Measurements from ENCODE around the gene SLC5A2.
A peak's percentile ranks its signal among the peaks of the same experiment; 100 is the strongest.

Gene SLC5A2

GRCh38 chr16:31487071-31487719 lies 4.3 kb downstream of the SLC5A2 start:
- Histone ChIP-seq H3K9me3 (ENCODE audit: control insufficient read depth, low read length) (no peaks in the 10 kb centered on the region), H2BK5ac (ENCODE audit: low read depth, low read length, poor library complexity, severe bottlenecking) (no peak overlapping the region), H3K23ac (ENCODE audit: low read length in 2 of 2) (no peak overlapping the region), H3K4me1 (ENCODE audit: control insufficient read depth, insufficient read depth, low read depth, low read length) (peaks cover 43% of the 10 kb centered on the region), H3K79me1 (replicated peaks; ENCODE audit: low read length, poor library complexity, severe bottlenecking) (no peaks in the 10 kb centered on the region), H3K27me3 (ENCODE audit: control insufficient read depth in 1 of 2, insufficient read depth in 1 of 2, low read length in 2 of 2) (peaks cover 0 to 61% of the 10 kb centered on the region in 2 experiments), H3K9ac (ENCODE audit: low read length) (peak overlapping the region; percentile 53), H3K18ac (ENCODE audit: low read depth in 1 of 2, low read length in 2 of 2) (peak overlapping the region; percentile 18 to 55), H2BK12ac (ENCODE audit: low read length in 2 of 2) (no peak overlapping the region), H3K14ac (ENCODE audit: low read length in 2 of 2) (no peak overlapping the region), H4K8ac (ENCODE audit: low read length) (peak overlapping the region; percentile 5), H2AFZ (ENCODE audit: low read depth, low read length) (no peak overlapping the region), H2BK120ac (ENCODE audit: low read depth, low read length) (no peak overlapping the region), H2AK5ac (ENCODE audit: low read length, severe bottlenecking) (no peak overlapping the region), H3K27ac (ENCODE audit: low read length, poor library complexity, severe bottlenecking) (no peak overlapping the region), H4K91ac (ENCODE audit: low read length) (no peak overlapping the region), H3K4ac (ENCODE audit: low read depth in 1 of 2, low read length in 2 of 2) (no peak overlapping the region), H2BK15ac (ENCODE audit: low read depth, poor library complexity, severe bottlenecking) (no peak overlapping the region), H3K4me3 (ENCODE audit: insufficient read depth in 1 of 2, low read depth in 1 of 2, low read length in 2 of 2) (peak overlapping the region; percentile 33 to 73), H3K36me3 (ENCODE audit: control insufficient read depth in 1 of 2, insufficient read depth in 2 of 2, low read depth in 1 of 2, low read length in 2 of 2) (peaks cover 7 to 33% of the 10 kb centered on the region in 2 experiments), H3K4me2 (ENCODE audit: low read length, poor library complexity, severe bottlenecking) (peak overlapping the region; percentile 95)
- peak; percentile 41 for DNase-seq
- 12% methylated on average over 47 of the region's 48 CpGs for WGBS

GRCh38 chr16:31487720-31488467 lies 5.0 kb downstream of the SLC5A2 start:
- Histone ChIP-seq H3K4me1 (ENCODE audit: control insufficient read depth, insufficient read depth, low read depth, low read length) (peaks cover 39% of the 10 kb centered on the region), H2AK5ac (ENCODE audit: low read length, severe bottlenecking) (no peak overlapping the region), H3K23ac (ENCODE audit: low read length in 2 of 2) (peak overlapping the region in 1 of 2 experiments; percentile 86), H3K9me3 (ENCODE audit: control insufficient read depth, low read length) (no peaks in the 10 kb centered on the region), H3K79me1 (replicated peaks; ENCODE audit: low read length, poor library complexity, severe bottlenecking) (no peaks in the 10 kb centered on the region), H3K4me2 (ENCODE audit: low read length, poor library complexity, severe bottlenecking) (peak overlapping the region; percentile 95), H3K4ac (ENCODE audit: low read depth in 1 of 2, low read length in 2 of 2) (peak overlapping the region in 1 of 2 experiments; percentile 17), H2BK120ac (ENCODE audit: low read depth, low read length) (no peak overlapping the region), H2BK12ac (ENCODE audit: low read length in 2 of 2) (peak overlapping the region in 1 of 2 experiments; percentile 21), H3K9ac (ENCODE audit: low read length) (peak overlapping the region; percentile 53), H3K27ac (ENCODE audit: low read length, poor library complexity, severe bottlenecking) (no peak overlapping the region), H4K91ac (ENCODE audit: low read length) (peak overlapping the region; percentile 41), H2AFZ (ENCODE audit: low read depth, low read length) (no peak overlapping the region), H3K4me3 (ENCODE audit: insufficient read depth in 1 of 2, low read depth in 1 of 2, low read length in 2 of 2) (peak overlapping the region; percentile 33 to 73), H2BK15ac (ENCODE audit: low read depth, poor library complexity, severe bottlenecking) (no peak overlapping the region), H3K14ac (ENCODE audit: low read length in 2 of 2) (peak overlapping the region in 1 of 2 experiments; percentile 82), H3K18ac (ENCODE audit: low read depth in 1 of 2, low read length in 2 of 2) (peak overlapping the region; percentile 41 to 71), H2BK5ac (ENCODE audit: low read depth, low read length, poor library complexity, severe bottlenecking) (no peak overlapping the region), H4K8ac (ENCODE audit: low read length) (peak overlapping the region; percentile 29), H3K27me3 (ENCODE audit: control insufficient read depth in 1 of 2, insufficient read depth in 1 of 2, low read length in 2 of 2) (peaks cover 0 to 54% of the 10 kb centered on the region in 2 experiments), H3K36me3 (ENCODE audit: control insufficient read depth in 1 of 2, insufficient read depth in 2 of 2, low read depth in 1 of 2, low read length in 2 of 2) (peaks cover 14 to 40% of the 10 kb centered on the region in 2 experiments)
- 5% methylated on average over 60 of the region's 60 CpGs for WGBS
- peak; percentile 41 for DNase-seq

- H3K4me1 ChIP-seq (ENCODE audit: control insufficient read depth, insufficient read depth, low read depth, low read length), result peaks cover 37% of the 10 kb centered on the region
- no peak overlapping the region for H2BK15ac ChIP-seq (ENCODE audit: low read depth, poor library complexity, severe bottlenecking)
- H3K9me3 ChIP-seq (ENCODE audit: control insufficient read depth, low read length), result no peaks in the 10 kb centered on the region
- H3K14ac ChIP-seq (ENCODE audit: low read length in 2 of 2), result peak overlapping the region in 1 of 2 experiments; percentile 82
- H2BK12ac ChIP-seq (ENCODE audit: low read length in 2 of 2), result peak overlapping the region in 1 of 2 experiments; percentile 21
- H3K4ac ChIP-seq (ENCODE audit: low read depth in 1 of 2, low read length in 2 of 2), result peak overlapping the region in 1 of 2 experiments; percentile 17
- peak overlapping the region; percentile 41 for H4K91ac ChIP-seq (ENCODE audit: low read length)
- 48% methylated on average over 77 of the region's 77 CpGs for WGBS
- H3K9ac ChIP-seq (ENCODE audit: low read length), result peak overlapping the region; percentile 53
- peak overlapping the region; percentile 41 to 71 for H3K18ac ChIP-seq (ENCODE audit: low read depth in 1 of 2, low read length in 2 of 2)
- peak overlapping the region; percentile 95 for H3K4me2 ChIP-seq (ENCODE audit: low read length, poor library complexity, severe bottlenecking)
- peak overlapping the region in 1 of 2 experiments; percentile 86 for H3K23ac ChIP-seq (ENCODE audit: low read length in 2 of 2)
- H3K4me3 ChIP-seq (ENCODE audit: insufficient read depth in 1 of 2, low read depth in 1 of 2, low read length in 2 of 2), result peak overlapping the region; percentile 33 to 73
- no peak overlapping the region for H2AFZ ChIP-seq (ENCODE audit: low read depth, low read length)
- no peak overlapping the region for H2AK5ac ChIP-seq (ENCODE audit: low read length, severe bottlenecking)
- DNase-seq, result no peak
- peaks cover 22 to 48% of the 10 kb centered on the region in 2 experiments for H3K36me3 ChIP-seq (ENCODE audit: control insufficient read depth in 1 of 2, insufficient read depth in 2 of 2, low read depth in 1 of 2, low read length in 2 of 2)
- H4K8ac ChIP-seq (ENCODE audit: low read length), result peak overlapping the region; percentile 29
- no peak overlapping the region for H2BK120ac ChIP-seq (ENCODE audit: low read depth, low read length)
- H3K27ac ChIP-seq (ENCODE audit: low read length, poor library complexity, severe bottlenecking), result no peak overlapping the region
- peaks cover 0 to 49% of the 10 kb centered on the region in 2 experiments for H3K27me3 ChIP-seq (ENCODE audit: control insufficient read depth in 1 of 2, insufficient read depth in 1 of 2, low read length in 2 of 2)
- H2BK5ac ChIP-seq (ENCODE audit: low read depth, low read length, poor library complexity, severe bottlenecking), result no peak overlapping the region
- H3K79me1 ChIP-seq (replicated peaks; ENCODE audit: low read length, poor library complexity, severe bottlenecking), result no peaks in the 10 kb centered on the region
These were observed 5.8 kb downstream of the SLC5A2 start for GRCh38 chr16:31488468-31489297.
